ENCODE measurements around the gene PDZD4.

The PDZD4 gene

DNA sequence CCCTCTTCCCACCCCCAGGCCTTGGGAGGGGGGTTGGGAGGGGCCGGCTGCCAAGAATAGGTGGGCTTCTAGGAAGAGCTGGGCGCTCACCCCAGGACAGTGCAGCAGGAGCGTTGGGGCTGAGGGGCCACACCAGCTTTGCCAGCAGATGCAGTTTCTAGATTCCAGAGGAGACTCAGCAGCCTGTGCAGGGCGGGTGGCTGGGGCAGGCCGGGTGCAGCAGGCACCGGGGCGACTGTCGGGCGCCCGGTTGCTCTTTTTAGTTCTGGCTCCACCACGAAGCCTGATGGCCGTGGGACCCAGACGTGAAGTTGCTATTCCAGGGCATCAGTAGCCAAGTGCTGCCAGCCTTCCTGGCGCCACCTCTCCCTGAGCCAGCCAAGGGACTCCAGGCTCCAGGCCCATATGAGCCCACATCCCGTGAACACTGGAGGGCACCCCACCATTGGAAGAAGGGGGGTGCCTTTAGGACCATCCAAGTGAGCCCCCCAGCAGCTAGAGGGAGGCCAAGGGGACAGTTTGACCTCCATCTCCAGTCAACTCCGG, 30.1 kb downstream of the PDZD4 start:
- no peaks in the 10 kb centered on the region for H3F3A ChIP-seq (ENCODE audit: insufficient read depth, low read length)
- no peaks in the 10 kb centered on the region for H3K9me3 ChIP-seq (ENCODE audit: low read length)
- H3K9me2 ChIP-seq (ENCODE audit: low read depth, low read length): no peaks in the 10 kb centered on the region
- peaks cover 37% of the 10 kb centered on the region for H3K36me3 ChIP-seq (ENCODE audit: insufficient read depth, low read length)
- H3K4me3 ChIP-seq (ENCODE audit: low read depth, low read length, poor library complexity, severe bottlenecking): no peak overlapping the region
- TF ChIP-seq EZH2 (IDR thresholded peaks at IDR 0.05; ENCODE audit: borderline replicate concordance, low read length): no peak
- TF ChIP-seq, protein P1, sequence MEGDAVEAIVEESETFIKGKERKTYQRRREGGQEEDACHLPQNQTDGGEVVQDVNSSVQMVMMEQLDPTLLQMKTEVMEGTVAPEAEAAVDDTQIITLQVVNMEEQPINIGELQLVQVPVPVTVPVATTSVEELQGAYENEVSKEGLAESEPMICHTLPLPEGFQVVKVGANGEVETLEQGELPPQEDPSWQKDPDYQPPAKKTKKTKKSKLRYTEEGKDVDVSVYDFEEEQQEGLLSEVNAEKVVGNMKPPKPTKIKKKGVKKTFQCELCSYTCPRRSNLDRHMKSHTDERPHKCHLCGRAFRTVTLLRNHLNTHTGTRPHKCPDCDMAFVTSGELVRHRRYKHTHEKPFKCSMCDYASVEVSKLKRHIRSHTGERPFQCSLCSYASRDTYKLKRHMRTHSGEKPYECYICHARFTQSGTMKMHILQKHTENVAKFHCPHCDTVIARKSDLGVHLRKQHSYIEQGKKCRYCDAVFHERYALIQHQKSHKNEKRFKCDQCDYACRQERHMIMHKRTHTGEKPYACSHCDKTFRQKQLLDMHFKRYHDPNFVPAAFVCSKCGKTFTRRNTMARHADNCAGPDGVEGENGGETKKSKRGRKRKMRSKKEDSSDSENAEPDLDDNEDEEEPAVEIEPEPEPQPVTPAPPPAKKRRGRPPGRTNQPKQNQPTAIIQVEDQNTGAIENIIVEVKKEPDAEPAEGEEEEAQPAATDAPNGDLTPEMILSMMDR (IDR thresholded peaks at IDR 0.05; ENCODE audit: low read length): no peak
- no peaks in the 10 kb centered on the region; the same call in 1 of the 2 replicates for H3K79me2 ChIP-seq (ENCODE audit: insufficient read depth, low read length)
- H3K4me1 ChIP-seq (ENCODE audit: insufficient read depth, low read length, severe bottlenecking): peaks cover 10% of the 10 kb centered on the region
- H2AFZ ChIP-seq (ENCODE audit: low read length): no peak overlapping the region
- H4K20me1 ChIP-seq (ENCODE audit: insufficient read depth, low read length): no peaks in the 10 kb centered on the region
- H3K27ac ChIP-seq (ENCODE audit: low read depth, low read length, poor library complexity, severe bottlenecking): no peak overlapping the region
- no peak overlapping the region for H3K9ac ChIP-seq (ENCODE audit: low read length)
- no peak overlapping the region for H3K4me2 ChIP-seq (ENCODE audit: low read length)
- no peaks in the 10 kb centered on the region for H3K27me3 ChIP-seq (ENCODE audit: insufficient read depth, low read length)

GRCh38 chrX:153799326-153799725, 31.0 kb downstream of the PDZD4 start:
- no peaks in the 10 kb centered on the region for H3K9me2 ChIP-seq (ENCODE audit: low read depth, low read length)
- peaks cover 37% of the 10 kb centered on the region for H3K36me3 ChIP-seq (ENCODE audit: insufficient read depth, low read length)
- peaks cover 12% of the 10 kb centered on the region for H3K4me1 ChIP-seq (ENCODE audit: insufficient read depth, low read length, severe bottlenecking)
- no peak overlapping the region for H3K9ac ChIP-seq (ENCODE audit: low read length)
- no peaks in the 10 kb centered on the region for H3K9me3 ChIP-seq (ENCODE audit: low read length)
- H3K27me3 ChIP-seq (ENCODE audit: insufficient read depth, low read length): no peaks in the 10 kb centered on the region
- H2AFZ ChIP-seq (ENCODE audit: low read length): no peak overlapping the region
- TF ChIP-seq, protein P1 (IDR thresholded peaks at IDR 0.05; ENCODE audit: low read length): no peak
- TF ChIP-seq EZH2 (IDR thresholded peaks at IDR 0.05; ENCODE audit: borderline replicate concordance, low read length): no peak
- H4K20me1 ChIP-seq (ENCODE audit: insufficient read depth, low read length): no peaks in the 10 kb centered on the region
- no peak overlapping the region for H3K27ac ChIP-seq (ENCODE audit: low read depth, low read length, poor library complexity, severe bottlenecking)
- no peak overlapping the region for H3K4me3 ChIP-seq (ENCODE audit: low read depth, low read length, poor library complexity, severe bottlenecking)
- no peaks in the 10 kb centered on the region; the same call in 1 of the 2 replicates for H3K79me2 ChIP-seq (ENCODE audit: insufficient read depth, low read length)
- H3F3A ChIP-seq (ENCODE audit: insufficient read depth, low read length): no peaks in the 10 kb centered on the region
- no peak overlapping the region for H3K4me2 ChIP-seq (ENCODE audit: low read length)

GRCh38 chrX:153797415-153798015, 32.8 kb downstream of the PDZD4 start:
- H3F3A ChIP-seq (ENCODE audit: insufficient read depth, low read length): no peaks in the 10 kb centered on the region
- H2AFZ ChIP-seq (ENCODE audit: low read length): no peak overlapping the region
- no peak overlapping the region for H3K27ac ChIP-seq (ENCODE audit: low read depth, low read length, poor library complexity, severe bottlenecking)
- no peak for TF ChIP-seq EZH2 (IDR thresholded peaks at IDR 0.05; ENCODE audit: borderline replicate concordance, low read length)
- TF ChIP-seq, protein P1 (IDR thresholded peaks at IDR 0.05; ENCODE audit: low read length): no peak
- H3K4me2 ChIP-seq (ENCODE audit: low read length): no peak overlapping the region
- H3K36me3 ChIP-seq (ENCODE audit: insufficient read depth, low read length): peaks cover 37% of the 10 kb centered on the region
- H3K4me3 ChIP-seq (ENCODE audit: low read depth, low read length, poor library complexity, severe bottlenecking): no peak overlapping the region
- H3K4me1 ChIP-seq (ENCODE audit: insufficient read depth, low read length, severe bottlenecking): peaks cover 22% of the 10 kb centered on the region
- no peaks in the 10 kb centered on the region for H3K9me2 ChIP-seq (ENCODE audit: low read depth, low read length)
- peaks cover 6% of the 10 kb centered on the region; the same call in 1 of the 2 replicates for H3K79me2 ChIP-seq (ENCODE audit: insufficient read depth, low read length)
- H4K20me1 ChIP-seq (ENCODE audit: insufficient read depth, low read length): no peaks in the 10 kb centered on the region
- no peaks in the 10 kb centered on the region for H3K27me3 ChIP-seq (ENCODE audit: insufficient read depth, low read length)
- no peaks in the 10 kb centered on the region for H3K9me3 ChIP-seq (ENCODE audit: low read length)
- H3K9ac ChIP-seq (ENCODE audit: low read length): no peak overlapping the region
